Esophagus muscularis mucosa (tissue), 4 donors: Measurements from ENCODE around the gene GSE1. TPM values are rescaled to one million over a fixed set of nuclear protein-coding genes. Genes with fewer than 3 reads are reported as not detected.

Source experiments
- DNase-seq: peaks from one replicate; pipeline ENCODE4 v3.0.0-alpha.2; 2017; ENCODE audit errors: extremely low spot score
- H3K27ac ChIP-seq, 4 donors: fragments of 200-600 bp; sonication (generic); replicated peaks in 1 of 4; 1 replicate in 3 of 4; 2 replicates in 1 of 4; pipeline ENCODE4 v1.5.1; 2016 to 2019; ENCODE audit warnings: mild to moderate bottlenecking in 1 of 4
- H3K27me3 ChIP-seq, 4 donors: fragments of 200-600 bp; sonication (generic); one replicate each; pipeline versions ENCODE4 v1.5.1 to v1.6.0; 2016 to 2019
- H3K36me3 ChIP-seq, 4 donors: fragments of 200-600 bp; sonication (generic); one replicate each; pipeline ENCODE4 v1.5.1; 2016 to 2019
- H3K4me1 ChIP-seq, 4 donors: fragments of 200-600 bp; sonication (generic); one replicate each; pipeline ENCODE4 v1.5.1; 2016 to 2019
- H3K4me3 ChIP-seq, 4 donors: fragments of 200-600 bp; sonication (generic); 1 replicate in 2 of 4; 2 replicates in 2 of 4; pipeline ENCODE4 v1.5.1; 2016 to 2019; ENCODE audit warnings: mild to moderate bottlenecking in 4 of 4, moderate library complexity in 1 of 4
- H3K9me3 ChIP-seq, 4 donors: fragments of 200-600 bp; sonication (generic); 1 replicate in 3 of 4; 2 replicates in 1 of 4; pipeline ENCODE4 v1.5.1; 2016 to 2019
- CTCF ChIP-seq, 3 experiments: fragments of 200-600 bp in 2 of 3; fragments of 450-650 bp in 1 of 3; sonication (generic) in 2 of 3; IDR thresholded peaks; one replicate each; pipeline ENCODE4 v1.5.1; 2017 to 2019; ENCODE audit warnings: antibody characterized with exemption in 3 of 3, mild to moderate bottlenecking in 2 of 3, moderate library complexity in 1 of 3
- EP300 ChIP-seq: sonication (generic); formaldehyde crosslinking; IDR thresholded peaks from one replicate; pipeline ENCODE4 v1.6.1; 2017; ENCODE audit warnings: antibody characterized with exemption
- POLR2A ChIP-seq: fragments of 450-650 bp; IDR thresholded peaks from one replicate; pipeline ENCODE4 v1.6.1; 2017; ENCODE audit warnings: antibody characterized with exemption, moderate library complexity, mild to moderate bottlenecking, low read depth
- POLR2AphosphoS5 ChIP-seq, 2 donors: sonication (generic); formaldehyde crosslinking; IDR thresholded peaks; one replicate each; pipeline ENCODE4 v1.6.1; 2017; ENCODE audit warnings: antibody characterized with exemption in 2 of 2
- WGBS: methylation state at CpG from one replicate; pipeline ENCODE4 v1.1.5; 2018; 5-methylcytosine and 5-hydroxymethylcytosine counted together
- intact Hi-C: fragments of 100-400 bp; cut with DNase I; formaldehyde crosslinking; loops from one replicate; pipeline ENCODE4 v1.15.1; 2023
- total RNA-seq, 4 donors: library from RNA; depleted of rRNA; stranded (reverse); fragments of >200 nt; gene quantifications; one replicate each; pipeline versions ENCODE4 v1.1.0 to v1.2.1, GENCODE V29; 2016

Gene GSE1
- total RNA-seq, 4 donors from 2014 or later, result 45.4 to 79.4 (median 49.5) TPM

DNA sequence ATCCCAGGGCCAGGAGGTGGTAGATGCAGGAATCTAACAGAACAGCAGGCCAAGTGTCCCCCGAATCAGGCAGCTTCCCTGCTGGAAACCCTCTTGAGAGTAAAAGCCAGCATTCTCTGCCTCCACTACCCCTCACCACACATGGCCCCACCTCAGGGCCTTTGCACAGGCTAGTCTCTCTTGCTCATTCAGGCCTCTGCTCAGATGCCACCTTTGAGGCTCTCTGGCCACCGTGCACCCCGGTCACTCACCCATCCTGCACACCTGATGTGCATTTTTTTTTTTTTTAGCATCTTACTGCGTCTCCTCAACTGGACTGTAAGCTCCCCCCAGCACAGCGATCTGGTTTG is 34.5 kb upstream of the GSE1 start:
- H3K9me3 ChIP-seq, result no peaks in the 10 kb centered on the region
- H3K27ac ChIP-seq, result no peak overlapping the region
- no peaks in the 10 kb centered on the region for H3K36me3 ChIP-seq
- no peak overlapping the region for H3K4me3 ChIP-seq
- no peak for TF ChIP-seq POLR2A
- no peak for TF ChIP-seq POLR2AphosphoS5 (IDR thresholded peaks at IDR 0.05)
- no peak for TF ChIP-seq CTCF (IDR thresholded peaks at IDR 0.05)
- TF ChIP-seq EP300, result no peak
- 94% methylated on average over 5 of the region's 5 CpGs for WGBS
- intact Hi-C loops, result no loop called here
- no peaks in the 10 kb centered on the region for H3K27me3 ChIP-seq
- no peak for DNase-seq
- peaks cover 29 to 90% (median 69%) of the 10 kb centered on the region in 4 donors for H3K4me1 ChIP-seq

GRCh38 chr16:85579191-85579590 is 33.9 kb upstream of the GSE1 start:
- Histone ChIP-seq H3K9me3 (no peaks in the 10 kb centered on the region), H3K27me3 (no peaks in the 10 kb centered on the region), H3K4me3 (no peak overlapping the region), H3K4me1 (peaks cover 23 to 87% (median 66%) of the 10 kb centered on the region in 4 donors), H3K27ac (no peak overlapping the region), H3K36me3 (no peaks in the 10 kb centered on the region)
- 90% methylated on average over 11 of the region's 13 CpGs for WGBS
- DNase-seq, result no peak
- intact Hi-C loops, result no loop called here
- TF ChIP-seq POLR2A (no peak), POLR2AphosphoS5 (IDR thresholded peaks at IDR 0.05) (no peak), EP300 (no peak)

GRCh38 chr16:85579923-85580580 is 33.1 kb upstream of the GSE1 start:
- no peak for DNase-seq
- 81% methylated on average over 11 of the region's 11 CpGs for WGBS
- Histone ChIP-seq H3K4me1 (peaks cover 14 to 79% (median 58%) of the 10 kb centered on the region in 4 donors), H3K4me3 (no peak overlapping the region), H3K36me3 (no peaks in the 10 kb centered on the region), H3K27ac (peak overlapping the region in 1 of 4 donors; percentile 3), H3K9me3 (no peaks in the 10 kb centered on the region), H3K27me3 (no peaks in the 10 kb centered on the region)
- intact Hi-C loops, result no loop called here
- TF ChIP-seq CTCF (IDR thresholded peaks at IDR 0.05), result no peak

DNA sequence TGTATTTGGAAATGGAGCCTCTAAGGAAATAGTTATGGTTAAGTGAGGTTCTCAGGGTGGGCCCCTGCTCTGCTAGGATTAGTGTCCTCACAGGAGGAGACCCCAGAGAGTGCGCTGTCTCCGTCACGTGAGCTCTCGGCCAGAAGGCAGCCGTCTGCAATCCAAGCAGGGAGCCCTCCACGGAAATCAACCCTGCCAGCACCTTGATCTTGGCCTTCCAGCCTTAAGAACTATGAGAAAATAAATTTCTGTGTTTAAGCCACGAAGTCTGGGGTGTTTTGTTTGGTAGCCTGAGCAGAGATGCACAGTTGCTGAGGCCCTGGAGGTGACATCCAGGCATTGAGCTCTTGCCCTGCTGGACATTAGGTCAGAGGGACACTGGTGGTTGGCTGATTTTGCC is 32.4 kb upstream of the GSE1 start:
- H3K9me3 ChIP-seq, result no peaks in the 10 kb centered on the region
- H3K4me1 ChIP-seq, result peaks cover 8 to 73% (median 53%) of the 10 kb centered on the region in 4 donors
- H3K4me3 ChIP-seq, result no peak overlapping the region
- no peak for DNase-seq
- no peaks in the 10 kb centered on the region for H3K36me3 ChIP-seq
- WGBS, result 98% methylated on average over 6 of the region's 7 CpGs
- TF ChIP-seq CTCF (IDR thresholded peaks at IDR 0.05) (no peak), POLR2A (no peak), POLR2AphosphoS5 (IDR thresholded peaks at IDR 0.05) (no peak), EP300 (no peak)
- H3K27me3 ChIP-seq, result no peaks in the 10 kb centered on the region
- H3K27ac ChIP-seq, result no peak overlapping the region
- intact Hi-C loops, result no loop called here

DNA sequence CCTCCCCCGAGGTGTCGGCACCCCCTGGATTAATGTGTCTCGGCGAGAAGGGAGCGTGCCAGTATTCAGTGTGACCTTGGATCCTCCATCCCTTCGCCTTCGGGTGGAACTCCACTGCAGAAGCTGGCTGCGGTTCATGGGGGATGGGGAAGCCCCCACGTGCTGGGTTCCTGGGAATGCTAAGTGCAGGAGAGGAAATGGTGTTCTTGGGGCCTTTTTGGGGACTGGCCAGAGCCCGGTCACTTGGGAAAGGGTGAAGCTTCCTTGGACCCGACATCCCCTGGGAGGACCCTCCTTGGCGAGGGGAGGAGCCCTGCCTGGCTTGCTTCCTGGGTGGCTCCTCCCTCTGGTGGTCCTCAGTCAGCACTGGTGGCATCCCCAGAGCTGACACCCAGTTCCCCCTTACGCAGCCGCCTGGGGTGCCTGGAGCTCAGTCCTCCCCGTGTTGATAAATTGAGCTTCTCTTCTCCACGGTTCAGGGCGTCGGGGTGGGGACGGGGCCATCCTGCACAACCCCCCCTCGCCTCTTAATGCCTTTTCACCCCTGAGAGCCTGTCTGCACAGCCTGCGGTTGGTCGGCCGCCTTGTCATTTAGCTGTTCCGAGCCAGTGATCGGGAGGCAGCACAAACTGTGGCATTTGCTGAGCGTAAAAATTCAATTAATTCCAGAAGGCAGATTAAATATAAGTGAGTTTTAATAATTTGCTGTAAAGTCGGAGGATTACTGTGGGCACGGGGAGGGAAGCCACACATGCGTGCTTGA is 30.7 kb upstream of the GSE1 start:
- Histone ChIP-seq H3K9me3 (no peaks in the 10 kb centered on the region), H3K36me3 (no peaks in the 10 kb centered on the region), H3K27ac (no peak overlapping the region), H3K4me3 (no peak overlapping the region), H3K27me3 (no peaks in the 10 kb centered on the region), H3K4me1 (peaks cover 0 to 77% (median 54%) of the 10 kb centered on the region in 4 donors)
- whole genome bisulfite sequencing, result 77% methylated on average over 26 of the region's 29 CpGs
- TF ChIP-seq POLR2AphosphoS5 (IDR thresholded peaks at IDR 0.05), result no peak
- TF ChIP-seq EP300, result no peak
- no peak for TF ChIP-seq CTCF (IDR thresholded peaks at IDR 0.05)
- no peak for TF ChIP-seq POLR2A
- DNase-seq, result no peak
- intact Hi-C loops, result no loop called here
